MCF 10A (cell line): Measurements from ENCODE around the gene KLK1. TPM values are rescaled to one million over a fixed set of nuclear protein-coding genes. Genes with fewer than 3 reads are reported as not detected.
A peak's percentile ranks its signal among the peaks of the same experiment; 100 is the strongest.

ENCODE experiments used
- BruUV-seq: library from RNA; stranded (reverse); fragments of 400-500 nt; replicated peaks from 2 replicates; lab custom pipeline; 2021; lab: Mats Ljungman, UMichigan
- CTCF ChIA-PET: fragments of 300-600 bp; sonication (Branson Sonifier 250); formaldehyde crosslinking; extraction: SDS; loops from one replicate; lab custom pipeline; 2021; ENCODE audit warnings: antibody characterized with exemption, inconsistent platforms; lab: Yijun Ruan, JAX
- POLR2A ChIA-PET: fragments of 300-600, 350-650 bp; sonication (Branson Sonifier 250); formaldehyde crosslinking; extraction: SDS; loops from one replicate; lab custom pipeline; 2020; ENCODE audit warnings: antibody characterized with exemption, inconsistent platforms; lab: Yijun Ruan, JAX
- DNase-seq: peaks from one replicate; pipeline ENCODE4 v3.0.0-alpha.2; 2018; ENCODE audit not compliant: unreplicated experiment
- H3K27ac Mint-ChIP-seq: one replicate; pipeline ENCODE4 v1.8.0; 2022; ENCODE audit warnings: mild to moderate bottlenecking, low read depth, mixed read lengths; ENCODE audit not compliant: unreplicated experiment
- H3K27me3 Mint-ChIP-seq: one replicate; pipeline ENCODE4 v1.8.0; 2022; ENCODE audit warnings: mixed read lengths; ENCODE audit not compliant: insufficient read depth, unreplicated experiment
- H3K36me3 Mint-ChIP-seq: one replicate; pipeline ENCODE4 v1.8.0; 2022; ENCODE audit warnings: mild to moderate bottlenecking, moderate library complexity, mixed read lengths; ENCODE audit not compliant: insufficient read depth, unreplicated experiment
- H3K4me1 Mint-ChIP-seq: one replicate; pipeline ENCODE4 v1.8.0; 2022; ENCODE audit warnings: mixed read lengths; ENCODE audit not compliant: insufficient read depth, unreplicated experiment
- H3K4me3 Mint-ChIP-seq: one replicate; pipeline ENCODE4 v1.8.0; 2022; ENCODE audit warnings: mild to moderate bottlenecking, moderate library complexity, mixed read lengths; ENCODE audit not compliant: unreplicated experiment
- H3K9me3 Mint-ChIP-seq: one replicate; pipeline ENCODE4 v1.8.0; 2022; ENCODE audit warnings: mixed read lengths; ENCODE audit not compliant: unreplicated experiment
- CTCF ChIP-seq: fragments of 200-600 bp; IDR thresholded peaks from one replicate; pipeline ENCODE4 v1.8.0; 2022; ENCODE audit warnings: antibody characterized with exemption, mild to moderate bottlenecking; ENCODE audit not compliant: unreplicated experiment
- intact Hi-C: fragments of 100-400 bp; cut with micrococcal nuclease; formaldehyde crosslinking; loops from 2 replicates; pipeline ENCODE4 v1.14.1; 2022
- total RNA-seq: library from RNA; stranded (reverse); gene quantifications from 2 replicates; pipeline ENCODE4 v1.2.3, GENCODE V29; 2022

Gene KLK1
- total RNA-seq, 1 experiment from 2014 or later = 0.84 TPM

GRCh38 chr19:50821622-50822021 is 2.0 kb downstream of the KLK1 start:
- TF ChIP-seq CTCF = no peak
- no peak overlapping the region for H3K27ac Mint-ChIP-seq
- intact Hi-C loops = no loop called here
- POLR2A ChIA-PET = interaction anchor here (0.6 kb wide), 1 partner anchor 60 kb away, joined by 3 read pairs; no protein-coding TSS in a partner anchor
- DNase-seq = no peak
- H3K36me3 Mint-ChIP-seq = no peaks in the 10 kb centered on the region
- H3K27me3 Mint-ChIP-seq = peaks cover 31% of the 10 kb centered on the region
- peaks cover 9% of the 10 kb centered on the region for H3K9me3 Mint-ChIP-seq
- BruUV-seq = no TSS peak
- H3K4me3 Mint-ChIP-seq = no peak overlapping the region
- CTCF ChIA-PET = interaction anchor here (0.7 kb wide), 1 partner anchor 152 kb away, joined by 3 read pairs; no protein-coding TSS in a partner anchor
- peaks cover 27% of the 10 kb centered on the region for H3K4me1 Mint-ChIP-seq

- ChIA-PET CTCF (no interaction called here), POLR2A (interaction anchor here (0.6 kb wide), 1 partner anchor 60 kb away, joined by 3 read pairs; no protein-coding TSS in a partner anchor)
- intact Hi-C loops = no loop called here
- TF ChIP-seq CTCF = no peak
- H3K9me3 Mint-ChIP-seq = peaks cover 6% of the 10 kb centered on the region
- H3K4me3 Mint-ChIP-seq = no peak overlapping the region
- no peak overlapping the region for H3K27ac Mint-ChIP-seq
- no peaks in the 10 kb centered on the region for H3K36me3 Mint-ChIP-seq
- peaks cover 27% of the 10 kb centered on the region for H3K4me1 Mint-ChIP-seq
- DNase-seq = no peak
- H3K27me3 Mint-ChIP-seq = peaks cover 27% of the 10 kb centered on the region
- no TSS peak for BruUV-seq
These were observed 2.4 kb downstream of the KLK1 start for GRCh38 chr19:50821248-50821612.

GRCh38 chr19:50820549-50821247 is 2.9 kb downstream of the KLK1 start:
- intact Hi-C loops = no loop called here
- CTCF ChIA-PET = interaction anchor here (0.6 kb wide), 2 partner anchors 15 to 915 kb away, joined by 3 read pairs; no protein-coding TSS in a partner anchor
- peaks cover under 1% of the 10 kb centered on the region for H3K9me3 Mint-ChIP-seq
- peak overlapping the region; percentile 58 for H3K4me3 Mint-ChIP-seq
- peaks cover 27% of the 10 kb centered on the region for H3K4me1 Mint-ChIP-seq
- TF ChIP-seq CTCF = no peak
- DNase-seq = no peak
- H3K27me3 Mint-ChIP-seq = peaks cover 22% of the 10 kb centered on the region
- BruUV-seq = no TSS peak
- POLR2A ChIA-PET = interaction anchor here (0.6 kb wide), 1 partner anchor 235 kb away, joined by 3 read pairs; no protein-coding TSS in a partner anchor
- no peaks in the 10 kb centered on the region for H3K36me3 Mint-ChIP-seq
- H3K27ac Mint-ChIP-seq = peak overlapping the region; percentile 69

- H3K4me3 Mint-ChIP-seq = peak overlapping the region; percentile 58
- TF ChIP-seq CTCF = no peak
- CTCF ChIA-PET = interaction anchor here (0.6 kb wide), 3 partner anchors 15 to 71 kb away, joined by 3 read pairs; no protein-coding TSS in a partner anchor
- peaks cover 27% of the 10 kb centered on the region for H3K4me1 Mint-ChIP-seq
- BruUV-seq = no TSS peak
- POLR2A ChIA-PET = no interaction called here
- DNase-seq = no peak
- H3K9me3 Mint-ChIP-seq = no peaks in the 10 kb centered on the region
- intact Hi-C loops = no loop called here
- no peaks in the 10 kb centered on the region for H3K36me3 Mint-ChIP-seq
- peak overlapping the region; percentile 69 for H3K27ac Mint-ChIP-seq
- peaks cover 21% of the 10 kb centered on the region for H3K27me3 Mint-ChIP-seq
These were observed 3.5 kb downstream of the KLK1 start for GRCh38 chr19:50820086-50820485.
